Bronchial smooth muscle cell (primary cell): Measurements from ENCODE around the gene LAMB2. TPM values are rescaled to one million over a fixed set of nuclear protein-coding genes. Genes with fewer than 3 reads are reported as not detected.

Experiments used
- total RNA-seq: library from RNA; depleted of rRNA; stranded (reverse); fragments of >200 nt; gene quantifications from 2 replicates; pipeline ENCODE4 v1.2.1, GENCODE V29; 2014

LAMB2 gene
- total RNA-seq: 531 and 711 TPM in 2 replicates

DNA sequence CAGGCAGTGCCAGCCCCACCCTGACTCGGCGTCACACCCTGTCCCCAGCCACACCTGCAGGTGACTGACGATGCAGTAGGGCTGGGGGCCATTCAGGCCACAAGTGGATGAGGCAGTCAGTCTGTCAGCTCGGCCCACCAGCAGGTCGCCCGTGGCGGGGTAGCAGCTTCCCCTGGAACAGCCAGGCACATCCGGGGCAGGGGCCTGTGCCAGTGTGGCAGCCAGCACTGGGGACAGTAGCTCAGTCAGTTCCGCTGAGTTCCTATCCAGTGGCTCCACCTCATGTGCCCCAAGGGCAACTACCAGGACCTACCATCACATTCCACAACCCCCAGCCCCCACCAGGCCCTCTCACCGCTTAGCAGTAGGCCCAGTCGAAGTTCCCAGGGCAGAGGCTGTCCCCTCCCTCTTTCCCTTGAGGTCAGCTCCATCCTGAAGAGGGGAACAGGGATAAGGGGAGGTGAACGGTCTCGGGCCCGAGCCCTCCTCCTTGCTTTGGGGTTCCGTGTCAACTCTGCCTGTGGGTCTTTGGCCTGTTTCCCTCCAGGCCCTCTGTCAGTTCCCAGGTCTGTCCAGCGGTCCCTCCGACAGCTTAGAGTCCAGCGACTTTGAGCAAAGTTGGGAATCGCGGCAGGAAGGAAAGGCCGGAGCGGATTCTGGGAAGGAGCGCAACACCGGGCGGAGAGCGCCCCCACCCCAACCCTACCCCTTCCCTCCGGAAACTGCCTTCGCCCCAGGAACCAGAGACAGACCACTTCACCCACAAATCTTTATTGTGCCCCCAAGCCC, at the start of gene LAMB2:
Gene LAMB2 (minus strand): TSS at position 614 of the 789 bp plus-strand sequence. CDS start 183 bp downstream, at position 431.

DNA sequence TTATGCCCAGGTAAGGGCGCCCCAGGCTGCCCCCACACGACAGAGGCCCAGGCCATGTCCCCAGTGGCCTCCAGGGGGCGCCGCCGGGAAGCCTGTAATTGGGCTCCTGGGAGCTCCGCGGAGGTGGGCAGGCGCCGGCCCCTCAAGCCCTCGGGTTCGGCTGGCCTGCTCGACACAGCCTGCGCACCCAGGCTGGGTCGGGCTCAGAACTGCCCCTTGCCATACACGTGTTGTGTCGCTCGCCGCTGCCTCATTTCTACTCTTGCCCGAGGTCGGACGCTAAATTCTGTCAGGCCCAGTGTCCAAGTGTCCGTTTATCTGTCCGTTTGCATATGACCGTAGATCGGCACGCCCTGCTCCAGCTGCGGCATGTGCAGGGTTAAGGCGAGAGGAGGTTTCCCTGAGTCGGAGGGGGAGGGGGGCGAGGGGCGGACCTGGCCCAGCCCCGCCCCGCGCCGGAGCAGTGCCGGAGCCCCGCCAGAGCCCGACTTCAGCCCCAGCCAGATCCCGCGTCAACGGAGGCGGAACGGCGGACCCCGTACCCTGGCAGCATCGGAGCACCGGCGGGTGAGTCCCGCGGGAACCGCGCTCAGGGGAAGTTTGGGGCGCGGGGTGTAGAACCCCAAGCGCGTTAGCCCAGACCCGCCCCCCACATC, 38.4 kb upstream of the LAMB2 start, which contains the start of gene KLHDC8B:
Gene KLHDC8B (plus strand): TSS at position 480 of the 656 bp plus-strand sequence. CDS start 1,172 bp downstream, outside the sequence.

DNA sequence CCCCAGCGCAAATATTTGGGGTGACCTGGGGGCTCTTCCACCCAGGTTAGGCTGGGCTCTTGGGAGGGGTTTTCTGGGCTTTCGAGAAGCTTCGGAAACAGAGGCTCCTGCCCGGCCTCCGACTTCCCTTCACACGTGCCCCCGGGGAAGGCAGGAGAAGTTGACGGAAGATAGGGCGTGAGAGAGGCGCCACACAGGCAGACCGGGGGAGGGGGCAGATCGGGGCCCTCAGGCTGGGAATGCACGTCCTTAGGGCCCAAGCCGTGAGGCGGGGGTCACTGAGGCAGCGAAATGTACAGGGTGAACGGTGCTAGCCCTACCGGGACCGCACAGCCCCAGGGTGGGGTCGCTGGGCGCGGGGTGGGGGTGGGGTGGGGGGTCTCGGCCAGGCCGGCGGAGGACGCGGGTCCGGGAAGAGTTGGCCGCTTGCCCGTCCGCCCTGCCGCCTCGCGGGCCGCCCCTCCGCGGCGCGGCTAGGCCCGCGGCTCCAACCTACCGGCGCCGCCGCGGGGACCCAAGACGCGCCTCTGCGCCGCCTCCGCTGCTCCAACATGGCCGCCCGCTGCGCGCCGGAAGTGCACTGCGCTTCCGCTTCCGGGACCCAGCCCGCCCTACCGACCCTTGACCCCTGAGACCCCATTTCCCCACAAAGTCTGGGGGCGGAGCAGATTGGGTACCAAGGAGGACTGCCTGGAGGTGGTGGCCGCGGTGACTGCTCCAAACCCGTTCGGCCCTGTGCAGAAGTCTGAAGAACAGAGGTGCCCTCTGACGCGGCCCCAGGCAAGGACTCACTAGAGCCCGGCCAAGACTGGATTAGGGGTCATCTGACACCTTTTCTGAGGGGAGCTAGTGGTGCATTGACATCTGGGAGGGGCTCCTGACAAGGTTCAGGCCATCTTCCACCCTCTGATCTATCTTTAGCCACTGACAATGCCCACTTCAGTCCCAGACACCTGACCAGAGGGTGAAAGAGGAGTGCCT, 33.2 kb upstream of the LAMB2 start, which contains the start of gene CCDC71:
Gene CCDC71 (minus strand): TSS at position 561 of the 981 bp plus-strand sequence. CDS start 2,123 bp downstream, outside the sequence.

DNA sequence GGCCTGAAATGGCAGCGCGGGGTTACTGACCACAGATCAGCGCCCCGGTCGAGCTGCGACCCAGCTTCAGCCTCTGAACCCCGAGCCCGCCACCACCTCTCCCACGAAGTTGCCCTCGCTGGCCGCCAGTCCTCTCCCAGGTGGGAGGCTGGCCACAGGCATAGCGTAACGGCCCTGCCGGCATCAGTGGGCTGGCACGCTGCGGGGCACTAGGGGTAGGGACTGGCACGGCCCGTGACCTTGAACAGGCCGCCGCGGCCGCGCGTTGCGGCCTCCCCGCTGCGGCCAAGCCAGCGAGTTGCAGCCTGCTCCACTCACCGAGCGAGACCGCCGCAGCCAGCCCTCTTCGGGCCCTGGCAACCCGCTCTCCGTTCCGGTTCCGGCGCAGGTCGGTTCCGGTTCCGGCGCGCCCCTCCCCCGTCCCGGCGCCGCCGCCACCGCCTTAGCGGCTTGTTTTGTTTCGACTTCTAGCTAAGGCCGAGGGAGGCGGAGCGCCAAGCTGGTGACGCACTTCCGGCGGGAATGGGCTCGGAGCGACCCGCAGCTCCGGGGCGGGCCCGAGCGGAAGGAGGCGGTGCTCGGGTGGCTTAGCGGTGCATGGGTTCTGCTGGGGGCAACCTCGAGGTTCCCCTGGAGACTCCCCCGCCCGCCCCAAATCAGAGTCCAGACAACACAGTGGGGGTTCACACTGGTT, 12.3 kb downstream of the LAMB2 start, which contains the start of gene USP19:
Gene USP19 (minus strand): TSS at position 386 of the 694 bp plus-strand sequence. CDS start 1,678 bp downstream, outside the sequence.

DNA sequence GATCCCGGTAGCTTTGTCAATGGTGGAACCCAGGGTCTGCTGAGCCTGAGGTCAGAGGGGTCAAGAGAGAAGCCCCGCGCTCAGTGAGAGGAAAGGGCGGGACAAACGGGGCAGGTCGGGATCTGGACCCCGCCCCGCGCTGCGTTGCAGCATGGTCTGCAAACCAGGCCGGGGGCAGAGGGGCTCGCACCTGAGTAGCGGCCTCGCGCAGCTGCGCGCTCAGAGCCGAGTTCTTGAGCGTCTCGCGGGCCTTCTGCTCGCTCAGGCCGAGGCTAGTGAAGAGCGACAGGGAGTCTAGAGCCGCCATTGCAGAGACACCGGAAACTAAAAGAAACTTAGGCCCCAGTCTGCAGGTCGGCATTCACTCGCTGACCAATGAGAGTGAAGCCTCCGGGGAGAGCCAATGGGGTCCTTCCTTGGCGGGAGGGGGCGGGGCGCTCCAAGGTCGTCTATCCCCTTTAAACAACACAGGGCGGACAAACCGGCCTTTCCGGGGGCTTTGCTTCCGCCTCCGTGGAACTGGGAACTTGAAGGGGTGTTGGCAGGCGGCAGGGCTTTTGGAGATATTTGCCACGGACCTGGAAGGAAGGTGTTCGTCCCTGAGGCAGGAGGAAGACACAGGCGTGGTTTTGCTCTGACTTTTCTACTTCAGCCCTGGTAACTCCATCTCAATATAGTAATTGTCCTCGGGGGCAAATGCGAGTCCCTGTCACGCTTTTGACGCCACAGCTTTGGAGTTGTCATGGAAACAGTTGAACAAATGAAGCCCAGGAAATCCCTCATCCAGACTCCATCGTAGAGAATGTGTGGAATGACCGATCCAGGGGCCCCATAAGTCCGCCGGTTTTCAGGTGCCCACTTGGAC, 28.2 kb downstream of the LAMB2 start, which contains the start of gene QARS1:
Gene QARS1 (minus strand): TSS at position 331 of the 865 bp plus-strand sequence. CDS start 24 bp downstream, at position 307.

DNA sequence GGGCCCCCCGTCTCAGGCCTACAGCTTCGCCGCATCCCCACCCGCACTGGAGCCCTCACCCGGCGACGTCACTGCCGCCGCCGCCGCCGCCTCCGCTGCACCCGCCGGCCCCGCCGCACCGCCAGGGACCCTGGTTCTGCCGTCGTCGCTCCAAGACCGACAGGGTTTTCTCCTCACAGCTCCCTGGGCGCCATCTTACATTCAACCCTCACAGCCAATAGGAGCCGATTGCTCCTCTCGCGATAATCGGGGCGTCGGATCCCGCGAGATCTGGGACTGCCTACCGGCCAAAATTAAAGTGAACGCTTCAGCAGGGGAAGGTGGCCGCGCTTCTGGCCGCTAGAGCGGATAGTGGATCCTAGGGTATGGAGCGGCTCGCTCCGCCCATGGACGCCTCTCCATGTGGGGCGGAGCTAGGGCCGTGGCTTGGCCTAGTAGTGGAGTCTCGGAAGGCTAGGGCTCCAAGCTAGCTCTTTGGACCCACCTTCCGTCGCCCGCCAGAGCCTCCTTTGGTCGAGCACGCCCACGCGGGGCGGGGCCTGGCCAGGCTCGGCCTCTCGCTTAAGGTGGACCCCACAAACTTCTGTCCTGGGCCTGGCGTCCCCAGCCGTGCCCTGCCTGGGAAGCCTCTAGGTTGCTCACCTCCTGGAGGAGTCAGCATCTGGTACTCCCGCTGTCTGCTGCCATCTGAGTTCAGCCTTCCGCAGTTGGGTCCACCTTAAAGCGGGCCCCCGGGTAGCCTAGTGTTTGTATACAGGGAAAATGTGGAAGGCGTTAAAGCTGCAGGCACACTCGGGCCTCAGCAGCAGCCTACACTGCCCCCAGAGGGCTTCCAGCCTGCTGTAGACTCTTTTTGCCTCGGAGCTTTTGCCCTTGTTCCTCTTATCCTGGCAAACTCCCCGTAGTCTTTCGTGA, 38.7 kb downstream of the LAMB2 start, which contains the start of gene QRICH1:
Gene QRICH1 (minus strand): TSS at position 219 of the 915 bp plus-strand sequence. CDS start 17,054 bp downstream, outside the sequence.

Other genes with a start within 250 kb of the LAMB2 start
- 20.8 and 21.0 TPM in 2 replicates for gene SLC25A20, start 234.2 kb downstream of the LAMB2 start, total RNA-seq
- 47.3 and 59.5 TPM in 2 replicates for gene ARIH2, start 214.2 kb downstream of the LAMB2 start, total RNA-seq
- gene P4HTM, start 142.8 kb downstream of the LAMB2 start, total RNA-seq: 35.0 TPM in 2 replicates
- gene WDR6, start 125.7 kb downstream of the LAMB2 start, total RNA-seq: 73.6 and 93.7 TPM in 2 replicates
- gene DALRD3, start 114.5 kb downstream of the LAMB2 start, total RNA-seq: 49.2 and 72.1 TPM in 2 replicates
- 61.9 and 75.1 TPM in 2 replicates for gene NDUFAF3, start 110.9 kb downstream of the LAMB2 start, total RNA-seq
- 394 and 444 TPM in 2 replicates for gene IMPDH2, start 103.7 kb downstream of the LAMB2 start, total RNA-seq
- gene QRICH1, start 39.0 kb downstream of the LAMB2 start, total RNA-seq: 41.7 and 59.1 TPM in 2 replicates
- gene QARS1, start 28.3 kb downstream of the LAMB2 start, total RNA-seq: 285 and 326 TPM in 2 replicates
- 38.3 and 61.7 TPM in 2 replicates for gene USP19, start 12.2 kb downstream of the LAMB2 start, total RNA-seq
- gene CCDC71, start 33.3 kb upstream of the LAMB2 start, total RNA-seq: 18.8 and 19.5 TPM in 2 replicates
- 45.7 and 67.5 TPM in 2 replicates for gene KLHDC8B, start 38.5 kb upstream of the LAMB2 start, total RNA-seq
- 1.4 and 1.8 TPM in 2 replicates for gene C3orf62, start 144.2 kb upstream of the LAMB2 start, total RNA-seq
- 24.3 and 27.4 TPM in 2 replicates for gene USP4, start 207.0 kb upstream of the LAMB2 start, total RNA-seq
- gene GPX1, start 225.3 kb upstream of the LAMB2 start, total RNA-seq: 375 and 450 TPM in 2 replicates